ENCODE results near the gene PIP5KL1.

DNA sequence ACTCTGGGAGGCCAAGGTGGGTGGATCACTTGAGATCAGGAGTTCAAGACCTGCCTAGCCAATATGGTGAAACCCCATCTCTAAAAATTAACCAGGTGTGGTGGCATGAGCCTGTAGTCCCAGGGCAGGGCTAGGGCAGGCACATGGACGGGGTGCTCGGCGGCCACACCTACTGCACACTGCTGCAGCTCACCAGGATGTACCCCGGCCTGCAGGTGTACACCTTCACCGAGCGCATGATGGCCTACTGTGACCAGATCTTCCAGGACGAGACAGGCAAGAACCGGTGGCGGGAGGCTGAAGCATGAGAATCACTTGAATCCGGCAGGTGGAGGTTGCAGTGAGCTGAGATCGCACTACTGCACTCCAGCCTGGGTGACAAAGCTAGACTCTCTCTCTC, 16.9 kb downstream of the PIP5KL1 start:
- TF ChIP-seq EZH2phosphoT487 (IDR thresholded peaks at IDR 0.05; ENCODE audit: borderline replicate concordance): no peak
- TF ChIP-seq, protein P1, sequence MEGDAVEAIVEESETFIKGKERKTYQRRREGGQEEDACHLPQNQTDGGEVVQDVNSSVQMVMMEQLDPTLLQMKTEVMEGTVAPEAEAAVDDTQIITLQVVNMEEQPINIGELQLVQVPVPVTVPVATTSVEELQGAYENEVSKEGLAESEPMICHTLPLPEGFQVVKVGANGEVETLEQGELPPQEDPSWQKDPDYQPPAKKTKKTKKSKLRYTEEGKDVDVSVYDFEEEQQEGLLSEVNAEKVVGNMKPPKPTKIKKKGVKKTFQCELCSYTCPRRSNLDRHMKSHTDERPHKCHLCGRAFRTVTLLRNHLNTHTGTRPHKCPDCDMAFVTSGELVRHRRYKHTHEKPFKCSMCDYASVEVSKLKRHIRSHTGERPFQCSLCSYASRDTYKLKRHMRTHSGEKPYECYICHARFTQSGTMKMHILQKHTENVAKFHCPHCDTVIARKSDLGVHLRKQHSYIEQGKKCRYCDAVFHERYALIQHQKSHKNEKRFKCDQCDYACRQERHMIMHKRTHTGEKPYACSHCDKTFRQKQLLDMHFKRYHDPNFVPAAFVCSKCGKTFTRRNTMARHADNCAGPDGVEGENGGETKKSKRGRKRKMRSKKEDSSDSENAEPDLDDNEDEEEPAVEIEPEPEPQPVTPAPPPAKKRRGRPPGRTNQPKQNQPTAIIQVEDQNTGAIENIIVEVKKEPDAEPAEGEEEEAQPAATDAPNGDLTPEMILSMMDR (conservative IDR thresholded peaks at IDR 0.05; ENCODE audit: low read length): no peak
